ENCODE data around the gene CBX8.

Gene CBX8

GRCh38 chr17:79834565-79835469 is 37.9 kb upstream of the CBX8 start:
- no peak for FAIRE-seq

GRCh38 chr17:79833744-79834564 is 37.1 kb upstream of the CBX8 start:
- no peak for FAIRE-seq

- no peak for FAIRE-seq
Measured at GRCh38 chr17:79833110-79833450, 36.2 kb upstream of the CBX8 start.

GRCh38 chr17:79832218-79833109 is 35.6 kb upstream of the CBX8 start:
- no peak for FAIRE-seq

GRCh38 chr17:79831265-79832217 is 34.7 kb upstream of the CBX8 start:
- FAIRE-seq, result no peak

- no peak for FAIRE-seq
Measured at GRCh38 chr17:79830763-79831264, 33.9 kb upstream of the CBX8 start.

- no peak for FAIRE-seq
Measured at GRCh38 chr17:79830303-79830702, 33.4 kb upstream of the CBX8 start.

GRCh38 chr17:79829457-79829856 is 32.6 kb upstream of the CBX8 start:
- FAIRE-seq, result no peak

- no peak for FAIRE-seq
Measured at GRCh38 chr17:79829004-79829403, 32.1 kb upstream of the CBX8 start.

GRCh38 chr17:79826841-79827578 is 30.1 kb upstream of the CBX8 start:
- FAIRE-seq, result no peak

- FAIRE-seq, result no peak
Measured at GRCh38 chr17:79826204-79826680, 29.4 kb upstream of the CBX8 start.

GRCh38 chr17:79825580-79825921 is 28.7 kb upstream of the CBX8 start:
- no peak for FAIRE-seq

GRCh38 chr17:79824893-79825579 is 28.2 kb upstream of the CBX8 start:
- FAIRE-seq, result no peak

GRCh38 chr17:79824234-79824633 is 27.4 kb upstream of the CBX8 start:
- FAIRE-seq, result no peak

GRCh38 chr17:79822583-79823124 is 25.8 kb upstream of the CBX8 start:
- no peak for FAIRE-seq

- no peak for FAIRE-seq
Measured at GRCh38 chr17:79821331-79822095, 24.6 kb upstream of the CBX8 start.

GRCh38 chr17:79820959-79821330 is 24.1 kb upstream of the CBX8 start:
- no peak for FAIRE-seq

GRCh38 chr17:79819534-79820276 is 22.8 kb upstream of the CBX8 start:
- no peak for FAIRE-seq

Measured in endometrium (tissue), 2 donors.